UCSD-AML1 (cell line): ENCODE measurements around the gene TSPAN11.

ENCODE experiments used
- DNase-seq: peaks from one replicate; lab custom pipeline; 2025; ENCODE audit not compliant: unreplicated experiment; lab: John Stamatoyannopoulos, UW

TSPAN11 gene

DNA sequence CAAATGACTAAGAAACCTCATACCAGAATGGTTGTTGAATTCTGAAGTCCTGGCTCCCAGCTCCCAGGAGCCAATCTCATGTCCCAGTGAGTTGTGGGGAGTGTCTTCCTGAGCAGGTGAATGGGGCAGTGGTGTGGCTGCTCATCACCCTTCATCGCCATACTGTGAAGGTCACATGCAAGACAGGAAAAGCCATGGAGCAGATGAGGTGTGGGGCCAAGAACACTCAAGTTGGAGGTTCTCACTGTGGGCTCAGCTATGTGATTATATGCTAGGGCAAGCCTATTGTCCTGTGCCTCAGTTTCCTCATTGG, 16.6 kb upstream of the TSPAN11 start:
- DNase-seq, result no peak

DNA sequence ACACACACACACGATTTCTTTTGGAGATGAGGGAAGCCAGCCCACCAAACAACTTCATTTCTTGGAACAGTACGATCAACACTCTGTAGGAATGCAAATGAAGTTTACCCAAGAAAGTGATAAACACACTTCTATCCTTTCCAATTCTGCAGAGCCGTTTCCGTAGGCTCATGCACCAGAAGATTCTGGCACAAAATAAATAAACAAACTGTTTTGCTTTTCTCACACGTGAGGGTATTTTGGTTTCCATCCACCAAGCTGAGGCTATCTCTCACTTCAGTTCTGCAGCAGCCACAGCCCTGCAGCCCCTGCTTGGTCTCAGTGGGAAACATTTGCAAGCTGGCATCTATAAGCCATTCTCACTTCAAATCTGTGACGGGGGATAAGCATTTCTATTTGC, 15.3 kb upstream of the TSPAN11 start:
- no peak for DNase-seq

DNA sequence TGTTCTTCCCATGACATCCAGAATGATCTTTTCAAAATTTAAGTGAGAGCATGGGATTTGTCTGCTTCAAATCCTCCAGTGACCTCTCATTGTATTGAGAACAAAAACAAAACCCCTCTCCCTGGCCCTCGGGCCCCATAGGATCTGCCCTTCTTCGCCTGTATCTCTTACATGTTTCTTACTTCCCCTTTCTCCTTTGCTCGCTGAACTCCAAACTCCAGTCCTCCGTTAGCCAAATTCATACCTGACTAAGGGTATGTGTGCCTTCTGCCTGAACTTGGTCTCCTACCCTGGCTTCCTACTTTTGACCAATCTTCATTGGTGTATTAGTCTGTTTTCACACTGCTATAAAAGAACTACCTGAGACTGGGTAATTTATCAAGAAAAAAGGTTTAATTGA, 13.2 kb upstream of the TSPAN11 start:
- no peak for DNase-seq

DNA sequence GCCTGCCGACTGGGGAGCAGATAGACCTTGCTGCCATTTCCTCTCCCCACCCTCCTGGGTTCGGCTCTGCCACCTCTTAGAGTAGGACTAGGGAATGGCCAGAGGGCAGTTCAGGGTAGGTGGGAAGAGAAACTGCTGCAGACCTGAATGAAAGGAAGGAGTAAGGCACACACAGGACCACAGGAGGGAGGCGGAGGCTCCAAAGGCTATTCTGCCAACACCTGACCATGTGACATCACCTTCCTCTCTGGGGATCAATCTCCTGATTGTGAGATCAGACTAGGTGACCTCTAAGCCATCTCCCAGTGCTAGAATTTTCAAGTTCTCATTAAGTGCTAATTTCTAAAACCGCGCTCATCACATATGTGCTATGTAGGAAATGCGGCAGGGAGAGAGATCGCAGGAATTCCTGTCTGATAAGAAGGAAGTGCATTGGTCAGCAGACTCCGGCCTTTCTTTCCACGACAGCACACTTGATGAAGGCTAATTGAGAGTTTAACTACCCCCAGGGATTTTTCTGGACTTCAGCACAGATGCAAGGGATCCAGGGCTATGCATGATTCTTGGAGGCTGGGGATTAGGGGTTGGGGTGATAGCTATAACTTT, 11.5 kb upstream of the TSPAN11 start:
- DNase-seq, result no peak

DNA sequence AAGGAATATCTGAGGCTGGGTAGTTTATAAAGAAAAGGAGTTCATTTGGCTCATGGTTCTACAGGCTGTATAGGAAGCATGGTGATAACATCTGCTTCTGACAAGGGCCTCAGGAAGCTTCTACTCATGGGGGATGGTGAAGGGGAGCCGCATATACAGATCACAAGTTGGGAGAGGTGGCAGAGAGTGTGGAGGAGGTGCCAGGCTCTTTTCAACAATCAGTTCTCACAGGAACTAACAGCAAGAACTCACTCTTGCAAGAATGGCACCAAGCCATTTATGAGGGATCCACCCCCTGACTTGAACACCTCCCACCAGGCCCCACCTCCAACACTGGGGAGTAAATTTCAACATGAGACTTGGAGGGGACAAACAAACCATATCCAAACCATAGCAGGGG, 3.5 kb upstream of the TSPAN11 start:
- no peak for DNase-seq

DNA sequence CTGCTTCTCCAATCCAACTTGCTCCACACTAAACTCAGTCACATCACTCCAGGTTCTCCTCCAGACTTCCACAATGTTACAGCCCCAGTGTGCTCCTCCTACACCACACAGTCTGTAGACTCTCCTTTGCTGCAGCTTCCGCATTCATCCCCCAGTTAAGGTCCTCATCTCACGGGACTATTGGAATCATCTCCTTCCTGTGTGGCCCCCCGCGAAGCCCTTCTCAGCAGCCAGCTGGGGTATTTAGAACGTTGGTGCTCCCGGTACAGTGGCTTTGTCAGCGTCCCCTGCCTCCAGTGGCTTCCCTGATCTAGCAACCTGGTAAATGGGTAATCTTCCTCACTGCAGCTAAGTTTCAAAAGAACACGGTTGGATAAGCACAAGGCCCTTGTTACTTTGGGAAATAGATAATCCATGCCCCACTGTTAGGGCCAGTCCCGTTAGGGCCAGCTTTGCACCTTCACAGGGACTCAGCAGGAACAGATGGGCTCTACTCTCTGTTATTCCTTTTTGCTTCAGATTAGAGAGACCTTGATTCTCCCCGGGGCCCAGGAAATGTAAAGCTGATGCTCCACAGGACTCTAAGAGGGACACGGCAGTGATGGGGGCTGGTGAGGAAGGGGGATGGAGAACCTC, 823 bp upstream of the TSPAN11 start:
- no peak for DNase-seq

DNA sequence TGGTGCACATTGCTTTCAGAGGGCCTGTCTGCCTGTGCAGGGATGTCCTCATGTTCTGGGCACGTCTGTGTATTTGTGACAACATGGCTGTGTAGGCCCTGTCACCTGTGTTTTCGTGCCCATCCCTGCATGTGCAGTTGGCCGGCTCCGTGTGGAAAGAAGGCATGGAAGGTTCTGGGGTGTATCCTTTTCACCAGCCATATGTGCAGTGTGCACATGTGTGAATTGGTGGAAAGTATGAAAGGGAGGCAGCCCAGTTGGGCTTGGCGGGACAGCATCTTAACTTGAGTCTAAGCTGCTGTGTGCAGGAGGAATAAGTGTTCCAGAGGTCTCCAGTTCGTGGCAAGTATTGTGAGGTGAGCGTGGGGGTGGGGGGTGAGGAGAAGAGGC, 669 bp downstream of the TSPAN11 start:
- DNase-seq, result no peak

DNA sequence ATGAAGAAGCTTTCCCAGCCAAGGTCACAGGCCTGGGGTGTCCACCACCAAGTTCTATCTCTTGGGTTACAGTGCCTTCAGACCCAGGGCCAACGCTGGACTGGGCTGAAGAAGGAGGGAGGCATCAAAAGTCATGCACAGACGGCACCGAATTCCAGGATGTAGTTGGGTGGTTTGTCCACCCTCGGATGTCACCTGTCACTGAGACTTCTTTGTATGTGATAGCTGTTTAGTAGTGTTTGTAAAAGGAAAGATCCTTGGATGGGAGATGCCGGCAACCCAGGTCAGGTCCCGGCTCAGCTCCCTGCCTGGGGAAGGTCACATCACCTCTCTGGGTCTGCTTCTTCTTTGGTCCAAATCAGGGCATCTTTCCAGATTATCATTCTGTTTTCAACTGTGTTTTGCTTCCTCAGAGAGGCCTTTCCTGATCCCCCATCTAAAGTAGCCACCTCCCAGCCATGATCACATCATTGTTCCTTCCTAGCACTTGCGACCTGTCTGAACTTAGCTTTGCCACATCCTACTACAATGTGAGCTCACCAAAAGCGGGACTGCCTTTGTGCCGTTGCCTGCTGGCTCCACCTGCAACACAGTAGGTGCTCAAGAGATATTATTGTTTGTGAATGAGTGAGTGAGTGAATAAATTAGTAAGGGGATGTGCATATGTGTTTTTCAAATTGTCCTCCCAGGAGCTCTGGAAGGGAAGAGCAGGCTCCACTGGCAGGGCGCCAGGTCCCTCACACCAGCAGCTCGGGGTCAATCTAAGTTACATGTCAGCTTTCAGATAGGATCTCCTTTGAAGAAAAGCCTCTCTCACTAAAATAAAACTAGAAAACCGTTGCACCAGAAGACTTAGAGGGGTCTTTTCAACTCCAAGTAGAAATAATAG, 2.1 kb downstream of the TSPAN11 start:
- DNase-seq, result no peak

DNA sequence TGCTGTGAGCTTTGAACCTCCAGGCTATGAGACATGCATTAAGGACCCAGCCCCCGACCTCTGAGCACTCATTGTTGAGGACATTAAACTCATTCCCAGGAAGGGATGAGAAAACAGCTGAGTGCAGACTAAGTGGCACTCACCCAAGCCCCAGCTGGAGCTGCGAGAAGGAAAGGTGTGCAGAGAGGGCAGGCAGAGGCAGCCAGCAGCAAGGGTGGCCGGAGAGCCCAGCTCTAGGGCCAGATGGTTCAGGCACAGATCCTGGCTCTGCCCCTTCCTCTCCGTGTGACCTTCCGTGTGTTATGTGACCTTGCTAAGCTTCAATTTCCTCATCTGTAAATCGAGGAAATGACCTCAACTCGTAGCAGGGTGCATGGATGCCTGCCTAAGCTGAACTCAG, 3.7 kb downstream of the TSPAN11 start:
- DNase-seq, result no peak

DNA sequence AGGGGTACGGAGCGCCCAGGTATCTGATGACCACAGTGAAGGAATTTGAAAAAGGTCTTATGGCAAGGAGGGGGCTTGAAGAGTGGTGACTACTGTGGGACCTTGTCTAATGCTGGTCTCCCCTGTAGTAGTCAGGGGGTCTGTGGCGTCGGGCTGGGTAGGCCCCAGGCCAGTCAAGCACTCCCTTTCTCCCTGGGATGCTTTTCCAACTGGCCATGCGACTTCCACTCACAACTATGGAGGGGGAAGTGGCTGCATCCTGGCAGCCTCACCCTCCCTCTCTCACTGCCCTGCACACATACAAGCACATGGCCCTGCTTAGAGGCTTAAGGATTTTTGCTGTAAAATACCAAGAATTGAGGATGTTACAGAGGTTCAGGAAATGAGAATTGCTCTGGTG, 4.1 kb downstream of the TSPAN11 start:
- DNase-seq, result no peak

DNA sequence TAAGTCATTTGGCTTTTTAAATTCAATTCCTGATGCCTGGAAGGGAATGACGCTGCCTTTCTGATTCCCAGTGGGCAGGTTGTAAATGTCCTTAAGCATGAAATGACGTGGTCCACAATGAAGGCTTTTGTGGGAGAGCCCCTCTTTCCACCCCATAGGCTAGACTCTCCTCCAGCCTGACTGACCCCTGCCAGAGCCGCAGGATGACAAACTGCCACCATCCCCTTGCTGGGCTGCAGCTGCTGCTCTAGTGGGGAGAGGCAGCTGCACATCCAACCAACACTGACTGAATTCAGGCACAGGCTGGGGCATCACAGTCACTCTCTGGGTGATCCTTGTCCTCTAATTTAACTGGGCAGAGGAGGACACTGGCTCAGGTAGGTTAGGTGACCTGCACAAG, 6.3 kb downstream of the TSPAN11 start:
- no peak for DNase-seq

DNA sequence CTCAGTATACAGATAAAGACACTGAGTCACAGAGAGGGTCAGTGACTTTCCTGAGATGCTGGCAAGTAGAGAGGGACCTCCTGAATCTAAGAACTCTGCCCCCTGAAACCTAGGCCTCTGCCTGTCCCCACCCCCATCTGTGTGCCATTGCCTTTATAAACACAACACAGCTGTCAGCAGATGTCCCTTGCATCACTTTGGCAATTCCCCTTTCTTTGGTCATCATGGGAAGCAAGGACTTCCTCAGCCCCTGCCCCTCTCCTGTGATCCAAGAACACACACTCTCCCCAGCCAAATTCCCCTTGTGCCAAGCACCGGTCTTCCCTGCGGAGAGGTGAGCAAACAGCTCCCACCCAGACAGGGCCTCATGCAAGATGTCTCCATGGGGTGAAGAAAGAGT, 8.3 kb downstream of the TSPAN11 start:
- DNase-seq, result no peak

DNA sequence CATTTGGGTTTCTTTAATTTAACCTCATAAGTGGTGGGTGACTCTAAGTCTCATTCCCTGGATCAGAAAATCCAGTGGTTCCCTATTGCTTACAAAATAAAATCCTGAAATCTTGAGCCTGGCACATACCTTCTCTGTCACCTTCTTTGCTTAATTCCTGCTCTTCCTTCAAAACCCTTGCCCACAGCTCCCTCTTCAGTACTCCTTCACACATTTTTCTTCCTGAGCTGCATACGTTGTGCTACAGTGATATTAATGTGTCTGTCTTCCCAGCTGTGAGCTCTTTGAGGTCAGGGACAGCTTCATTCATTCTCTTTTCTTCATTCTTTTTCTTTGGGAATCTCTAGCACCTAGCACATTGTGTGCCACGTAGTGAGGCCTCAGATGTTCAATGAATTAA, 9.5 kb downstream of the TSPAN11 start:
- no peak for DNase-seq

DNA sequence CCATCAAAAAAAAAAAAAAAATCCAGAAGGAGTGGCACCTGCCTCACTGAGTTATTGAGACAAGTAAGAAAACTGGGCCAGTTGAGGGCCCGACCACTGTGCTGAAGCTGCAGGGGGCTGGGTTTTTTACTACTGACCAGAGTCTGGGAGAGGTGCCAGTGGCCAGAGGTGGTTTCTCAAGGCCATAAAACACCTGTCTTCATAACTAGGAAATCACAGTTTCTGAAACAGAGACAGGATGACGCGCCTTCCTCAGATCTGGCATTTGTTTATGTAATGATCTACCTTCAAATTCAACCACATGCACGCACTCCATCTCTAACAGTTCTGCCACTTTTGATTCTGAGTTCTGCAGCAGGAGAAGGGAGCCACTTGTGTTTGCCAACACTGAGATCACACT, 12.7 kb downstream of the TSPAN11 start:
- no peak for DNase-seq

DNA sequence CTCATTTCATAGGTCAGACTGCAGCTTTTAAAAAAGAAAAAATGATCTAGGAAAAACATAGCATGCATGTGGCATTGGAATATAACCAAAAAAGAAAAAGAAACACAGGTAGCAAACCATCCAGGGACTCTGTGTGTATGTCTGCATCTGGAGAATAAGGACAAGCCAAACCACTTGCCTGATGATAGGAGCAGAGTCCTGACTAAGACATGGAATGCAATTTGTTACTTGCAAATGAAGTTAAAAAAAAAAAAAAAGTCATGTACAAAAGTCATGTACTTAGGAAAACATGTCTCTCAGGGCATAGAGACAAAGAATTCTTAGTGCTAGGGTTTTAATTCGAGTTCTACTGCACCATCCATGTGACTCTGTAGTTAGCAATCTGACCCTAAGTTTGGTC, 15.9 kb downstream of the TSPAN11 start:
- DNase-seq, result no peak

DNA sequence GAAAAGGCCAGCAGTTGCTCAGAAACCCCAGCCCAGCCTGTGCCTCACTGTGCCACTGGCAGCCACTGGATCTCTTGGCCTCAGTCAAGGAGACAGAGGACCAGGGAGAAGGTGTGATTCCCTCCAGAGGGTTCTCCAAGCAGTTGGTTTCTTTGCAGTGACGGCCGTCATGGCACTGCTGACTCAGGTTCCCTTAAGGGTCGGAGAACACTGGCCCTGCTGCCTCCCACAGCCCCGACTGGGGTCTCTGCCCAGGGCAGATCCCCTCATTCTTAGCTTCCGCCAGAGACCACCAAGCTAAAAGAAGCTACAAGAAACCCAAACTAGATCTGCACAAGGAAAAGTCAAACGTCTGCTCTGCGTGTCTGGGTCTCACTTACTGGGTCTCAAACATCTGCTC, 16.4 kb downstream of the TSPAN11 start:
- DNase-seq, result no peak

DNA sequence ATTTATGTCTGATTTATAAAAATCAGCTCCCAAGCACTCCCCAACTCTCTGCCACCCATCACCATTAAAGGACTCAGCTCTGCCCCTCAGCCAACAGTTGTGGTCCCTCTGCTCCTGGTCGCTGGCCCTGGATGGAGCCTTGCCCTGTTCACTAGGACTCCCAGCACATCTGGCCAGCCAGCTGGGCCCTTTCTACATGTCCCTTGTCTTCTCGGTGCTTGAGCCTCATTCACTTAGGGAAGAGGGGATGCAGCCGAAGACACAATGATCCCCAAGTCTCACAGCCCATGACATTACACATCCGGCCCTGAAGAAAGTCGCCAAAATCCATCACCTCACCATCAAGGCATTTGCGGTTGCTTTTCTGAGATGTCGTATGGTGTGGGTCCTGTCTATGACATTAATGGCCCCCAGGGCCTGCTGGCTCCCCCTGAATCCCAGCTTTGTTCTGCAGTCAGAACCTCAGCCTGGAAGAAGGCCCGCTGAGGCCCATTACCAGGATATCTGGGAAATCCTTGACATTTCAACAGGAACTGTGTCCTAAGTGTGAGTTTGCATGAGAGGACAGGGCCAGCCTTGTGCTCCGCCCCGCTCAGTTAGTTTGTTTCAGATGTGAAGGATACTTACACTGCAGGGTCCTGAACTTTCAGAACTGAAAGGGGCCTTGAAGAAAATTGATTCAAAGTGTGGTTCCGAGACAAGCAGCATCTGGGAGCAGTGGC, 19.1 kb downstream of the TSPAN11 start:
- no peak for DNase-seq

DNA sequence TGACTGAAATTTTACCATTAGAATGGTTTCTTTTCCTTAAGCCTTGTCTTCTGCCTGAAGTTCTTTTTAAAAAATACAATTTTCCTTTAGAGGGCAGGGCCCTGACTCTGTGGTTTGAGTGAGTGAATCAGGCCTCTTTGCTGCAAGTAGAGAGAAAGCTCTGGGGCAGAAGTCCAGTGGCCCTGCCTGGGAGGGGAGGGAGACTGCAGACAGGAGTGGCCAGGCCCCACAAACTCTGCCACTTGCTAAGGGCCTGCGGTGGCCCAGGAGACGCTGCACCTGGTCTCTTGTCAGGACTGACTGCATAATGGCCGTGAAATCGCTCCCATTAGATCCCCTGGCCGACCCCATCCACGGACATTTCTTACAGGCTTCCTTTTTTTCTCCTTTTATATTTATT, 25.5 kb downstream of the TSPAN11 start:
- DNase-seq, result no peak

DNA sequence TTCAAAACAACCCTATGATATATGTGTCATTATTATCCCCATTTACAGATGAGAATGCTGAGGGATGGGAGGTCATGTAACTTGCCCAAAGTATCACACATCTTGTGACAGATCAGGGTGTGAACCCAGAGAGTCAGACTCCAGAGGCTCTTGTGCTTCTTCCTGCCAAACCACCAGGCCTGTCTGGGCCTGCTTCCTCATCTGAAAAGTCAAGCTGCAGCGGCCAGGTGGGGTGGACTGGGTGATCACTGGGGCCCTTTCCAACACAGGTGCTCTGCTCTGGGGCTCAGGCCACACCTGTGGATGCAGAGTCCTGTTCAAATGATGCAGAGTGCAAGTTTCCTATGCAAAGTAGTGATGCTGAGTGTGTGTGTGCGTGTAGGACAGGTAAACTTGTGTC, 26.7 kb downstream of the TSPAN11 start:
- DNase-seq, result no peak

DNA sequence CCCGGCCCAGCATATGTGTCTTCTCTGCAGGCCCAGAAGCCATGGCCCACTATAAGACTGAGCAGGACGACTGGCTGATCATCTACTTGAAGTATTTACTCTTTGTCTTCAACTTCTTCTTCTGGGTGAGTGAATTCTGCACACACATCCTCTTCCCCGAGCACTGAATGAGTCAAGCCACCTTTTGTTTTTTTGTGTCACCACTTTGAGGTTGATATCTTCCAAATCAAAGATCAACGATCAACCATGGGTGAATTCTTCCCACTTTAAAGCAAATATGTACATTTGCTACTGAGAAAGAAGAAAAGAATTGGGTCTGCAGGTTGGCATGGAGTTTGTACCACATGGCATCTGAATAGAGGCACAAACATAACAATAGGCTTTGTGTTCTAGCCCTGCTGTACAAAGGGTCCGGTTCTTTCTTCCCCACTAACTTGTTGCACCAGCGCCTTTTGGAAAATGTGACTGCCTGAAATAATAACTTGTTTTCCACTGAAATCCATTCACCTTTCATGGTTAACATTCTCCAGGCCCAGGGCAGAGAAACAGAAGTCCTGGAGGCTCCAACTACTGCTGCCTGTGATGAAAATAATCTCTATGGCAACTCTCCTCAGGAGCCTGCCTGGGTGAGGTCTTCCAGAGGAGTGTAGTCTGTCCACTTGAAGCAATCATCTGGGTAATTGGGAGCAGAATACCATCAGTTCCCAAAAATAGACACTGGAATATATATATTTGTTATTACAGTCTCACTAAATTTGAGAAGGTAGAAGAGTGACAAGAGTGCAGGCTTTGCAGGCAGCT, 27.6 kb downstream of the TSPAN11 start:
- DNase-seq, result no peak

DNA sequence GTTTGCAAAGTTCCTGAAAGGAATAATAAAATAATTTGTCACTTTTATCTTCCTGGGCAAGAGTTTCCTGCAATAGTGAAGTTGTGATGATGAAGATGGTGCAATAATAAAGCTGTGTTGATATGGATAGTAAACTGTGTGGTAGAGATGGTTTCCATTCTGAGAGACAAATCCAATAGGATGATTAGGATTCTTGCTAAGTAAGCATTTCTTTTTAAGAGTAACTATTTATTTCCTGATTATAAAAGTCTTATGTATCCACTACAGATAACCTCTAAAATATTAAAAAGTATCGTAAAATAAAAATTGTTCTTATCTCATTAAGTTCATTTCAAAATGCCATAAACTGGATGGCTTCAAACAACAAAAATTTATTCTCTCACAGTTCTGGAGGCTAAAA, 28.7 kb downstream of the TSPAN11 start:
- DNase-seq, result no peak
